Testis (tissue), 3 donors: ENCODE results near the gene MYO5B. TPM values are rescaled to one million over a fixed set of nuclear protein-coding genes. Genes with fewer than 3 reads are reported as not detected.

Experiments used
- DNase-seq: peaks from one replicate; pipeline ENCODE4 v3.0.0-alpha.2; 2019
- H3K27ac ChIP-seq, 2 donors: fragments of 200-600 bp; sonication (generic); one replicate each; pipeline ENCODE4 v1.5.1; 2019
- H3K27me3 ChIP-seq: fragments of 200-600 bp; sonication (generic); one replicate; pipeline ENCODE4 v1.5.1; 2019
- H3K36me3 ChIP-seq: fragments of 200-600 bp; sonication (generic); one replicate; pipeline ENCODE4 v1.5.1; 2017; ENCODE audit warnings: low read depth; ENCODE audit errors: missing control alignments
- H3K4me1 ChIP-seq: fragments of 200-600 bp; sonication (generic); one replicate; pipeline ENCODE4 v1.5.1; 2019
- H3K4me3 ChIP-seq, 2 donors: fragments of 200-600 bp; sonication (generic); one replicate each; pipeline ENCODE4 v1.5.1; 2017 to 2019
- H3K9me3 ChIP-seq: fragments of 200-600 bp; sonication (generic); one replicate; pipeline ENCODE4 v1.5.1; 2017
- POLR2A ChIP-seq: fragments of 450-650 bp; IDR thresholded peaks from one replicate; pipeline ENCODE4 v1.6.1; 2017; ENCODE audit warnings: antibody characterized with exemption, mild to moderate bottlenecking, moderate library complexity
- WGBS, 2 donors: methylation state at CpG; one replicate each; pipeline ENCODE4 v1.1.5; 2018; 5-methylcytosine and 5-hydroxymethylcytosine counted together
- intact Hi-C: fragments of 100-400 bp; cut with DNase I; formaldehyde crosslinking; loops from one replicate; pipeline ENCODE4 v1.15.1; 2023; ENCODE audit warnings: low total_unique reads
- polyA plus RNA-seq: library from polyadenylated mRNA; stranded (reverse); fragments of 350-450 nt; fragmentation: Illumina TruSeq; extraction: RNeasy Lipid Tissue Mini Kit (QIAGEN cat#74804); gene quantifications from one replicate; pipeline ENCODE4 v1.2.3, GENCODE V29; 2014; ENCODE audit warnings: low read depth, low replicate concordance; ENCODE audit not compliant: insufficient read depth
- total RNA-seq, 2 donors: library from RNA; depleted of rRNA; stranded (reverse); fragments of >200 nt; gene quantifications; one replicate each; pipeline ENCODE4 v1.2.3, GENCODE V29; 2016
- TF ChIP-seq, protein P1 (sequence below), 3 experiments: fragments of 450-650 bp in 2 of 3; fragments of 200-600 bp in 1 of 3; sonication (generic) in 1 of 3; IDR thresholded peaks; one replicate each; pipeline ENCODE4 v1.5.1; 2016 to 2019; ENCODE audit warnings: antibody characterized with exemption in 3 of 3, mild to moderate bottlenecking in 2 of 3, moderate library complexity in 1 of 3

The MYO5B gene
- total and polyA plus RNA-seq, 3 donors from 2014 or later, result 24.8 to 31.8 (median 26.1) TPM

DNA sequence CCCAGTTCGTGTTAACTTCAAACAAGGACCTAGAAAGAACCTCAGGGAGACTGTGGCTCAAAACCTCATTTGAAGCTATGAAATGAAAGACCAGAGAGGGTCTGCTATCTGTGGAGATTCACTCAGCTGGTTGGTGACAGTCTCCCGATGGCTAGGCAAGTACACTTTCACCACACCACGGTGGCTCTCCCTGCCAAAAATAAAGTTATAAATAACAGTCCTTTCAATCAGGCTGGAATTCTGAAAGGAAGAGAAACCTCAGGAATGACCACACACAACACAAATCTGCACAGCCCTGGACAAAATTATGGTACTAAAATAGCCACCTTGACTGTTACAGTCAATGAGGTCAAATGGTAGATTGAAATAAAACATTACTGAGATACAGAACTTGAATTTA is 221.4 kb downstream of the MYO5B start:
- 87 to 93% methylated on average over 3 of the region's 3 CpGs for WGBS, 2 donors
- H3K4me1 ChIP-seq, result no peaks in the 10 kb centered on the region
- TF ChIP-seq, protein P1, sequence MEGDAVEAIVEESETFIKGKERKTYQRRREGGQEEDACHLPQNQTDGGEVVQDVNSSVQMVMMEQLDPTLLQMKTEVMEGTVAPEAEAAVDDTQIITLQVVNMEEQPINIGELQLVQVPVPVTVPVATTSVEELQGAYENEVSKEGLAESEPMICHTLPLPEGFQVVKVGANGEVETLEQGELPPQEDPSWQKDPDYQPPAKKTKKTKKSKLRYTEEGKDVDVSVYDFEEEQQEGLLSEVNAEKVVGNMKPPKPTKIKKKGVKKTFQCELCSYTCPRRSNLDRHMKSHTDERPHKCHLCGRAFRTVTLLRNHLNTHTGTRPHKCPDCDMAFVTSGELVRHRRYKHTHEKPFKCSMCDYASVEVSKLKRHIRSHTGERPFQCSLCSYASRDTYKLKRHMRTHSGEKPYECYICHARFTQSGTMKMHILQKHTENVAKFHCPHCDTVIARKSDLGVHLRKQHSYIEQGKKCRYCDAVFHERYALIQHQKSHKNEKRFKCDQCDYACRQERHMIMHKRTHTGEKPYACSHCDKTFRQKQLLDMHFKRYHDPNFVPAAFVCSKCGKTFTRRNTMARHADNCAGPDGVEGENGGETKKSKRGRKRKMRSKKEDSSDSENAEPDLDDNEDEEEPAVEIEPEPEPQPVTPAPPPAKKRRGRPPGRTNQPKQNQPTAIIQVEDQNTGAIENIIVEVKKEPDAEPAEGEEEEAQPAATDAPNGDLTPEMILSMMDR (IDR thresholded peaks at IDR 0.05), result no peak
- no peak for TF ChIP-seq POLR2A
- H3K36me3 ChIP-seq, result no peaks in the 10 kb centered on the region
- H3K27ac ChIP-seq, result no peak overlapping the region
- H3K9me3 ChIP-seq, result no peaks in the 10 kb centered on the region
- no peak for DNase-seq
- H3K27me3 ChIP-seq, result no peaks in the 10 kb centered on the region
- no peak overlapping the region for H3K4me3 ChIP-seq
- intact Hi-C loops, result no loop called here

DNA sequence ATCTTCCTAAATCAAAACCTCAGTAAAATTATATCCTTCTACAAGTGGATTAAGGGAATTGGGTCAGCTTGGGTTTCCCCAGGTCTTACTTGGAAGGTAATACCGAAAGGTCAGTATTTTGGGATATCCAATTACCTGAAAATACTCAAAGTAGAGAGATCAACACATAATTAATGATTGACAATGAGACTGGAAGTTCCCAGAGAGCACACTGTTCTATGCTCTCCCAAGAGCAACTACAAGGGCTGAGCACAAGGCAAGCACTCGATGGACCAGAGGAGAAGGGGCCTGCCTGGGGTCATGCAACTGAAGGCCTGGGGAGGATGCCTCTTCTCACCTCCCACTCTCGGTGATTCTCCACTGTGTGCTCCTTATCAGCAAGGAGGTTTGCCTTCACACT is 222.4 kb downstream of the MYO5B start:
- no peak for DNase-seq
- Histone ChIP-seq H3K27me3 (no peaks in the 10 kb centered on the region), H3K27ac (no peak overlapping the region), H3K9me3 (no peaks in the 10 kb centered on the region), H3K36me3 (no peaks in the 10 kb centered on the region), H3K4me3 (no peak overlapping the region), H3K4me1 (no peaks in the 10 kb centered on the region)
- WGBS, 2 donors, result 74 to 87% methylated on average over 3 of the region's 3 CpGs
- TF ChIP-seq, protein P1 (IDR thresholded peaks at IDR 0.05), result no peak
- TF ChIP-seq POLR2A, result no peak
- intact Hi-C loops, result no loop called here

DNA sequence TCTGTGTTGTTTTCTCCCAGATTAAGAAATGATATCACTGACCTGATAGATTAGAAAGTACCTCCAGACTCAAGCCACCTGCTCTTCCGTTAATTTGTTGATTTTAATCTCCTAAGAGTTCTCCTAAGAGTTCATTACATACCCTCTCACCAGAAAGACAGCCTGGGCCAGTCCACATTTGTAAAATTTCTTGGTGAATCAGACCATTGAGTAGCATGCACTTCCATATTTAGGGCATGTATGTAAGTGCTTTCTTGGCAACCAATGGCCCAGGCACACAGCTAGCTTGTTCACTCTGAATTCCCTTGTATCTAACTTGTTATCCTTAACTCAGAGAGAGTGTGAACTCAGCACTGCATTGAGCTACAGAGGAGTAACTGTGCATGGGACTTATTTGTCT is 223.5 kb downstream of the MYO5B start:
- H3K36me3 ChIP-seq, result no peaks in the 10 kb centered on the region
- H3K9me3 ChIP-seq, result no peaks in the 10 kb centered on the region
- H3K27me3 ChIP-seq, result no peaks in the 10 kb centered on the region
- H3K4me3 ChIP-seq, result no peak overlapping the region
- DNase-seq, result no peak
- H3K4me1 ChIP-seq, result no peaks in the 10 kb centered on the region
- intact Hi-C loops, result no loop called here
- WGBS, 2 donors, result 75 to 92% methylated on average over 1 of the region's 1 CpG
- no peak overlapping the region for H3K27ac ChIP-seq
- TF ChIP-seq, protein P1 (IDR thresholded peaks at IDR 0.05), result no peak
- TF ChIP-seq POLR2A, result no peak

- Histone ChIP-seq H3K27me3 (no peaks in the 10 kb centered on the region), H3K9me3 (no peaks in the 10 kb centered on the region), H3K27ac (no peak overlapping the region), H3K4me3 (no peak overlapping the region), H3K36me3 (no peaks in the 10 kb centered on the region), H3K4me1 (no peaks in the 10 kb centered on the region)
- WGBS, 2 donors, result 95 to 96% methylated on average over 4 of the region's 4 CpGs
- no peak for DNase-seq
- TF ChIP-seq, protein P1 (IDR thresholded peaks at IDR 0.05), result no peak
- no peak for TF ChIP-seq POLR2A
- intact Hi-C loops, result no loop called here
Measured at GRCh38 chr18:49970319-49970718, 224.6 kb downstream of the MYO5B start.

GRCh38 chr18:49968644-49969309 is 226.2 kb downstream of the MYO5B start:
- no peak for TF ChIP-seq POLR2A
- TF ChIP-seq, protein P1 (IDR thresholded peaks at IDR 0.05), result no peak
- Histone ChIP-seq H3K4me1 (no peaks in the 10 kb centered on the region), H3K27ac (no peak overlapping the region), H3K4me3 (no peak overlapping the region), H3K27me3 (no peaks in the 10 kb centered on the region), H3K9me3 (no peaks in the 10 kb centered on the region), H3K36me3 (no peaks in the 10 kb centered on the region)
- WGBS, 2 donors, result 56 to 72% methylated on average over 5 of the region's 5 CpGs
- intact Hi-C loops, result no loop called here
- no peak for DNase-seq
